Upper lobe of right lung (tissue), 1 donor: ENCODE results near the gene BCLAF3. TPM values are rescaled to one million over a fixed set of nuclear protein-coding genes. Genes with fewer than 3 reads are reported as not detected.
A peak's percentile ranks its signal among the peaks of the same experiment; 100 is the strongest.

Experiments used
- ATAC-seq: fragments of 200-7000 bp; cut with Tn5 transposase; one replicate; pipeline ENCODE4 v1.9.1; 2020; ENCODE audit warnings: mild to moderate bottlenecking, moderate library complexity
- DNase-seq: peaks from one replicate; pipeline ENCODE4 v3.0.0-alpha.2; 2020
- H3K27ac ChIP-seq: fragments of 200-600 bp; one replicate; pipeline ENCODE4 v1.8.0; 2022
- H3K27me3 ChIP-seq: fragments of 200-600 bp; one replicate; pipeline ENCODE4 v1.8.0; 2022; ENCODE audit warnings: mild to moderate bottlenecking
- H3K36me3 ChIP-seq: fragments of 200-600 bp; one replicate; pipeline ENCODE4 v1.8.0; 2022
- H3K4me1 ChIP-seq: fragments of 200-600 bp; one replicate; pipeline ENCODE4 v1.8.0; 2022
- H3K4me3 ChIP-seq: fragments of 200-600 bp; one replicate; pipeline ENCODE4 v1.8.0; 2022; ENCODE audit warnings: mild to moderate bottlenecking
- H3K9me3 ChIP-seq: fragments of 200-600 bp; one replicate; pipeline ENCODE4 v1.8.0; 2022
- intact Hi-C: fragments of 100-400 bp; cut with DNase I; formaldehyde crosslinking; loops from one replicate; pipeline ENCODE4 v1.11.0; 2022
- total RNA-seq: library from RNA; stranded (reverse); fragmentation: NEBNext Ultra II Directional; extraction: Animal tissue kit (Norgen Biotek cat#: 25700); gene quantifications from one replicate; pipeline ENCODE4 v1.2.1, GENCODE V29; 2021
- TF ChIP-seq, protein P1 (sequence below): fragments of 200-600 bp; IDR thresholded peaks from one replicate; pipeline ENCODE4 v1.8.0; 2022; ENCODE audit warnings: antibody characterized with exemption
- donor health status: DM: no; HTN: yes; CAD: no; lungs with severe emphysema.

Gene BCLAF3
- total RNA-seq, 1 donor from 2014 or later: 15.4 TPM

DNA sequence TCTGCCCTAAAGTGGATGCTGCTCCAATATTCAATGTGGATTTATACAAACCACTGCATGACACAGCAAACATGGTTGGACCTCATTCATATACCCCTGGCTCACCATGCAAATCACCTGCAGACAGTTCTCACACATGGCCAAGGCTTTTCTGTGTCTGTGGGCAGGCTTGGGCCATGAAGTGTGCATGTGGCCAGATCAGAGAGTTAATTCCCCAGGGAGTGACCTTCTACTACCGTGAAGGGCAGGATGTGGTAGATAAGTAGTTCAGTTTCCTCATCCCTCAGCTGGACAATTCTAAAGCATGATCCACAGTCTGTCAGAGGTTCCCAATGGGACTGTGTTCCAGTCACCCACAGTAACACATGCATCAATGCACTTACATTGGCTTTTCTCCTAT lies 24.6 kb upstream of the BCLAF3 start:
- Histone ChIP-seq H3K4me3 (no peak overlapping the region), H3K4me1 (no peaks in the 10 kb centered on the region), H3K27ac (no peak overlapping the region), H3K27me3 (no peaks in the 10 kb centered on the region), H3K9me3 (no peaks in the 10 kb centered on the region), H3K36me3 (no peaks in the 10 kb centered on the region)
- ATAC-seq (no peak), DNase-seq (no peak)
- intact Hi-C loops: no loop called here
- TF ChIP-seq, protein P1, sequence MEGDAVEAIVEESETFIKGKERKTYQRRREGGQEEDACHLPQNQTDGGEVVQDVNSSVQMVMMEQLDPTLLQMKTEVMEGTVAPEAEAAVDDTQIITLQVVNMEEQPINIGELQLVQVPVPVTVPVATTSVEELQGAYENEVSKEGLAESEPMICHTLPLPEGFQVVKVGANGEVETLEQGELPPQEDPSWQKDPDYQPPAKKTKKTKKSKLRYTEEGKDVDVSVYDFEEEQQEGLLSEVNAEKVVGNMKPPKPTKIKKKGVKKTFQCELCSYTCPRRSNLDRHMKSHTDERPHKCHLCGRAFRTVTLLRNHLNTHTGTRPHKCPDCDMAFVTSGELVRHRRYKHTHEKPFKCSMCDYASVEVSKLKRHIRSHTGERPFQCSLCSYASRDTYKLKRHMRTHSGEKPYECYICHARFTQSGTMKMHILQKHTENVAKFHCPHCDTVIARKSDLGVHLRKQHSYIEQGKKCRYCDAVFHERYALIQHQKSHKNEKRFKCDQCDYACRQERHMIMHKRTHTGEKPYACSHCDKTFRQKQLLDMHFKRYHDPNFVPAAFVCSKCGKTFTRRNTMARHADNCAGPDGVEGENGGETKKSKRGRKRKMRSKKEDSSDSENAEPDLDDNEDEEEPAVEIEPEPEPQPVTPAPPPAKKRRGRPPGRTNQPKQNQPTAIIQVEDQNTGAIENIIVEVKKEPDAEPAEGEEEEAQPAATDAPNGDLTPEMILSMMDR: no peak

DNA sequence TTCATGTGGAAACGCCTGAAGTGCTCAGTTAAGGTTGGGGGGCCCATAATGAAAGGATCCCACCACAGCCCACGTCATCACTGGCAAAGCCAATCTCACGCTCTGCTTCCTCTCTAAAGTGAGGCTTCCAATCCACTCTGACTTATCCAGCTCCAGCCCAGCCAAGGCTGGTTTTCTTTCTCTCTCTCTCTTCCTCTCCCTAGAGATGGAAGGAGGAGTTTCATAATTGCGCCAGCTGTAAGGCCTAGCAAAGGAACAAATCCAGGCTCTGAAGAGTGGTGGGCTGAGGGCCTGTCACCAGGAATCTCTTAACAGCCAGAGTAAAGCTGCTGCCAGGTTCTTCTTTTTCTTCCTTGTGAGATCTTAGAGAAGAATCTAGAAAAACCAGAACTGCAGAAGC lies 20.7 kb upstream of the BCLAF3 start:
- no peaks in the 10 kb centered on the region for H3K27me3 ChIP-seq
- intact Hi-C loops: no loop called here
- no peak for ATAC-seq
- no peaks in the 10 kb centered on the region for H3K4me1 ChIP-seq
- H3K27ac ChIP-seq: no peak overlapping the region
- no peaks in the 10 kb centered on the region for H3K36me3 ChIP-seq
- no peak overlapping the region for H3K4me3 ChIP-seq
- no peaks in the 10 kb centered on the region for H3K9me3 ChIP-seq
- TF ChIP-seq, protein P1: no peak
- no peak for DNase-seq

DNA sequence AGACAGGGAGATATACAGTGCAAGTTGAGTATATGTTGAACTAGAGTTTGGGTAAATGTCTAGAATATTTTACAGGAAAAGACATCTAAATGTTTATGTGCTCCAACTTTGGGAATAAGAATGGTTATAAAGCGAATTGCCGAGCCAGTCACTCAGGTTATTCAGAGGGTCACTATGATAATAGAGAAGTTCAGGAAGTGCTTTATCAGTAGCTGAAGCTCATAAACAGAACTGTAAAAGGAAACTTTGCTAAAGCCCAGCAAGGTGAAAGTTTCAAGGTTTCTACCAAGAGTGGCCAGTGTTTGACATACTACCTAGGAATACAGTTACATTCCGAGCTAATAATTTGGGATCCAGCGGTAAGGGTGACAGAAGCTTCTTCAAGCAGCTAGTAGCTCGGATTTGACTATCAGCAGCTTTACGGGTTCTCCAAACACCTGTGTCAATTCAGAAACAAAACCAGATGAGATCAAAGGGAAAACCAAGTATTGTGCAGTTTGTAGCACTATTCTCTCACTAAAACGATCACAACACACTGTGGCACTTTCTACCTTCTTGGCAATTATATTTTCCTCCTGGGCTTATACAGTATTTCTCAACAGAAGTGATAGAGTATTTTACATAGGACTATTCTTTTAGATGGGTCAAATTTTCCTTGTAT lies 17.2 kb upstream of the BCLAF3 start:
- intact Hi-C loops: no loop called here
- Histone ChIP-seq H3K36me3 (no peaks in the 10 kb centered on the region), H3K9me3 (no peaks in the 10 kb centered on the region), H3K4me3 (no peak overlapping the region), H3K4me1 (no peaks in the 10 kb centered on the region), H3K27me3 (no peaks in the 10 kb centered on the region), H3K27ac (no peak overlapping the region)
- no peak for DNase-seq
- TF ChIP-seq, protein P1: no peak
- ATAC-seq: no peak

DNA sequence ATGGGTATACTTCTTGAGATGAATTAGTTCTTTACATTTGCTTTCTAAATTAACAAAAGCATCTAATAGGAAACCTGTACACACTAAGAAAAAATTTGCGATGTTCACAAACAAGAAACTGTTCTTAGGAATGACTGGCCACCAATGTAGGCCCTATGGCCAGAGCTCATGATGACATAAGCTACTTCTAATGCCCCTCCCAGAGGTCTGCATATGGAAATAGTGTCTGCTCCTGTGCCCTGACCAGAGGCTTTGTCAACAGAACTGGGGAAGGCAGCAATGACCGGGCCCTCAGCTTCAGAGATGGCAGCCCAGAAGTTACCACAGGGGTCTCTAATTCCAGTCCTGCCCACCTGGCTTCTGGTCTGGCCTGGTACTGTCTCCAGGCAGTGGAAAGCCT lies 15.0 kb upstream of the BCLAF3 start:
- Histone ChIP-seq H3K27me3 (no peaks in the 10 kb centered on the region), H3K9me3 (no peaks in the 10 kb centered on the region), H3K4me1 (no peaks in the 10 kb centered on the region), H3K36me3 (no peaks in the 10 kb centered on the region), H3K4me3 (no peak overlapping the region), H3K27ac (no peak overlapping the region)
- DNase-seq (no peak), ATAC-seq (no peak)
- TF ChIP-seq, protein P1: no peak
- intact Hi-C loops: no loop called here

DNA sequence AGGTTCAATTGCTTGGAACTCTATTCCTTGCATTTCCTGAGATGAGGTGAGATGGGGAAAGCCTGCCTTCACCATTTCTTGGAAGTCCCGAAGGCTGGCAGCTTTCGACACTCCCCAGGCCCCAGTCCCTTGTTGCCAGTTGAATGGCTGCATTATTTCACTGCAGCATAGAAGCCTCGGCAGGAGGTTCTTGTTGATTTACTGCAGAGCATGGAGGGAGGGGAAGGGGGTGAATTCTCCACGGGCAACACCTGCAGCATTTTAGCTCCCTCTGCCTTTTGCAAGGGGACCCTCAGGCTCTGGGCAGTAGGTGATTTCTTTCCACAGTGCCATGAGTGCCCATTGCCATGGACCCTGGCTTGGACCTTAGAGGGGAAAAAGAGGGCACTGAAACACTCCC lies 10.7 kb upstream of the BCLAF3 start:
- Histone ChIP-seq H3K27me3 (no peaks in the 10 kb centered on the region), H3K27ac (no peak overlapping the region), H3K4me1 (no peaks in the 10 kb centered on the region), H3K9me3 (no peaks in the 10 kb centered on the region), H3K4me3 (no peak overlapping the region), H3K36me3 (no peaks in the 10 kb centered on the region)
- intact Hi-C loops: no loop called here
- ATAC-seq: no peak
- TF ChIP-seq, protein P1: no peak
- no peak for DNase-seq

DNA sequence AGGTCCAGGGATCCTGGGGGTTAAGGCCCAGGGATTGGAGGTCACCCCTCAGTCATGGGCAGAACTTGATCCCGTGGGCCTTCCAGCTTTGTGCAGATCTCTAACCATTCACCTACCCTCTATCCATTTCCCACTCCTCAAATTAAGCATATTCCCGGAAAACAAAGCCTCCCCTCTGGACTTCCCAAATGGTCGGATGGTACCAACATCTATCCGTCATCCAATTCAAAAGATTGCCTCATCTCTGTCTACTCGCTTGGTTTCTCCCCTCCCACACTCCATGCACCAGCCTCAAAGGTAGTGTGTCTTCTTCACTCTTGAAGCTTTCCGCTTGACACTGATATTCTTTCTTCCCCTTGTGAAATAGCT lies 473 bp upstream of the BCLAF3 start:
- TF ChIP-seq, protein P1: no peak
- intact Hi-C loops: no loop called here
- DNase-seq (no peak), ATAC-seq (no peak)
- Histone ChIP-seq H3K36me3 (no peaks in the 10 kb centered on the region), H3K27ac (peak overlapping the region; percentile 42), H3K27me3 (no peaks in the 10 kb centered on the region), H3K4me3 (peak overlapping the region; percentile 31), H3K4me1 (no peaks in the 10 kb centered on the region), H3K9me3 (no peaks in the 10 kb centered on the region)
